ENCODE data around the gene NCKAP1.
"Not testable (repeated sequence)": the region's sequence is repeated elsewhere in the genome, so short reads cannot be mapped to it uniquely, and the experiment has no call there.

The NCKAP1 gene

DNA sequence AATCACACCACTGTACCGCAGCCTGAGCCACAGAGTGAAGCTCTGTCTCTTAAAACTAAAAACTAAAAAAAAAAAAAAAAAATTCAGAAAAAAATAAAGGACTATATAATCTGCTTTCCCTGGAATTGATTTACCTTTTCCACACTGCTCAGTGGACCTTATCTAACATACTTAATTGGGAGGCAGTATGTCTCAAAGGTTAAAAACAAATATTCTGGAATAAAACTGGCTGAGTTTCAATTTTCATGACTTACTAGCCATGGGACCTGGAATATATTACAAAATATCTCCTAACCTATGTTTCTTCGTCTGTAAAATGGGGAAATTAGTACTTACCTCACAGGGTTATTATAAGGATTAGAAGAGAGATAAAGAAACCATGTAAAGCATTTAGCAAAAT, 11.8 kb downstream of the NCKAP1 start:
- Histone ChIP-seq H3K9ac (ENCODE audit: low read length in 5 of 5) (no peak overlapping the region), H3K27me3 (ENCODE audit: control insufficient read depth in 5 of 5, insufficient read depth in 4 of 5, low read length in 5 of 5) (no peaks in the 10 kb centered on the region), H3K9me3 (ENCODE audit: control insufficient read depth in 5 of 5, low read length in 5 of 5) (no peaks in the 10 kb centered on the region), H3K4me3 (ENCODE audit: low read depth in 1 of 5, low read length in 5 of 5) (no peak overlapping the region), H3K36me3 (ENCODE audit: control insufficient read depth in 5 of 5, insufficient read depth in 5 of 5, low read length in 5 of 5) (peaks cover 0 to 3% (median 0%) of the 10 kb centered on the region in 5 donors), H3K4me1 (ENCODE audit: control insufficient read depth in 5 of 5, insufficient read depth in 5 of 5, low read length in 5 of 5) (peaks cover 2 to 35% (median 23%) of the 10 kb centered on the region in 5 donors), H3K27ac (ENCODE audit: low read depth, low read length) (no peak overlapping the region)

DNA sequence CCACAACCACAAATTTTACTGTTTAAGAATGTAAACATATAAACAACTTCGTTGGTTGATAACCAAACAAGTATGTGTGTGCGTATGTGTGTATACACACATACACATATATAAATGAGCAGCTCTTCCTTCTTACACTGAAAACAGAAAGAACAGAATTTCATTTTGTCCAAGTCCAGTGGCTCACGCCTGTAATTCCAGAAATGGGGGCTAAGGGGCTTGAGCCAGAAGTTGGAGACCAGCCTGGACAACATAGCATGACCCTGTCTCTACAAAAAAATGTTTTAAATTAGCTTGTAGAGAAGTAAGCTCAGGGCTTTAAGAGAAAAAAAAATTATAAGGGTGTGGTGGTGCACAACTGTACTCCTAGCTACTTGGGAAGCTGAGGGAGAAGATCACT, 12.3 kb downstream of the NCKAP1 start:
- Histone ChIP-seq H3K4me1 (ENCODE audit: control insufficient read depth in 5 of 5, insufficient read depth in 5 of 5, low read length in 5 of 5) (peaks cover 2 to 30% (median 20%) of the 10 kb centered on the region in 5 donors), H3K4me3 (ENCODE audit: low read depth in 1 of 5, low read length in 5 of 5) (no peak overlapping the region), H3K27me3 (ENCODE audit: control insufficient read depth in 5 of 5, insufficient read depth in 4 of 5, low read length in 5 of 5) (no peaks in the 10 kb centered on the region), H3K9ac (ENCODE audit: low read length in 5 of 5) (no peak overlapping the region), H3K27ac (ENCODE audit: low read depth, low read length) (peak overlapping the region; percentile 23), H3K36me3 (ENCODE audit: control insufficient read depth in 5 of 5, insufficient read depth in 5 of 5, low read length in 5 of 5) (peaks cover 0 to 4% (median 0%) of the 10 kb centered on the region in 5 donors), H3K9me3 (ENCODE audit: control insufficient read depth in 5 of 5, low read length in 5 of 5) (no peaks in the 10 kb centered on the region)

DNA sequence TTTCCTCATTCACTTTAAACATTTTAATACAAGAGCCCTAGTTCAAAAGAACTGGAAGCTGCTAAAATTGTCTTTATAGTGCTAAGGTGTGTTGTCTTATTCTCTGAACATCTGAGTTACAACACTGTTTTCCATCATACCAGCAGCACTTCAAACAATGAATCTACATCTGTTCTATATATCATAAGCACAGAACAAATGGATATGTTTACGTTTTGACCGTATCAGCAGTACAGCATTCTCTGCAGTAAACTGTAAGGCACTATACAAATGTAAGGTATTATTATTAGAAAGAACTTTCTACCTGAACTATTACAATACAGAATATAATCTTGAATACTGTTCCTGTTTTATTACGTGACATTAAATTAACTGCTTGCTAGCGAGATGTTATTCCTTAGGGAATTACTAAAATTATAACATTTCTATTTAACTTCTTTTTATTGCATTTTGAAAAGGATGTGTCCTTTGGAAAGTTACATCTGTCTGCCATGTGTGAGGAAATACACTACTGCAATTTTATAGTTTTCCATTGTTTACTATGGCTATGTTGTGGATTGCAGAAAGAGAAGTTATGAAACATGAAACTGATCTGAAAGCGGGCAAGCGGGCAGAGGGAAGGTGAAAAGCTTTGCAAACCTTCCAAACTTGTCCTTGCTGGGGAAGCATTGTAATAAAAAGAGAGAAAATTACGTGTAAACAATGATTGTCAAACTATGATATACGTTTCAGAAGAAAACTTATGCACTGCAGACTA, 13.7 kb downstream of the NCKAP1 start:
- no peak overlapping the region for H3K4me3 ChIP-seq (ENCODE audit: low read depth in 1 of 5, low read length in 5 of 5)
- no peak overlapping the region for H3K9ac ChIP-seq (ENCODE audit: low read length in 5 of 5)
- no peaks in the 10 kb centered on the region for H3K9me3 ChIP-seq (ENCODE audit: control insufficient read depth in 5 of 5, low read length in 5 of 5)
- peaks cover 0 to 4% (median 0%) of the 10 kb centered on the region in 5 donors for H3K36me3 ChIP-seq (ENCODE audit: control insufficient read depth in 5 of 5, insufficient read depth in 5 of 5, low read length in 5 of 5)
- no peak overlapping the region for H3K27ac ChIP-seq (ENCODE audit: low read depth, low read length)
- H3K27me3 ChIP-seq (ENCODE audit: control insufficient read depth in 5 of 5, insufficient read depth in 4 of 5, low read length in 5 of 5): no peaks in the 10 kb centered on the region
- H3K4me1 ChIP-seq (ENCODE audit: control insufficient read depth in 5 of 5, insufficient read depth in 5 of 5, low read length in 5 of 5): peaks cover 2 to 28% (median 11%) of the 10 kb centered on the region in 5 donors

DNA sequence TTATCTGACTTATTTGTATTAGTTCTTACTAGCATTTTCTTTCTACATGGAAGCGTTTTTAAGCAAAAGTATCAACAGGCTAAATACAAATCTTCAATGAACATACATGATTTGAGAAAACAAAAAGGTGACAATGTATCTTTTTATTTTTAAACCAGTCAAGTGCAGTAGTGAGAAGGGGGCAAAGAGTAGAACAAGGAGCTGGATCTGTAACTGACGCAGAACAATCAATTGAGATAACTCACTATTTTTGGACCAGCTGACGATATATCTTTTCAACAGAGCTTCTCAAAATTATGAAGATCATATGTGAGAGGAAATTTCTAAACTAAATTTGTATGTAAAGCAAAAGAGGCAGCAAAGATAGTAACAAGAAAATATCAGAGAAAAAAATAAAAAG, 15.5 kb downstream of the NCKAP1 start:
- Histone ChIP-seq H3K27me3 (ENCODE audit: control insufficient read depth in 5 of 5, insufficient read depth in 4 of 5, low read length in 5 of 5) (no peaks in the 10 kb centered on the region), H3K4me3 (ENCODE audit: low read depth in 1 of 5, low read length in 5 of 5) (no peak overlapping the region), H3K4me1 (ENCODE audit: control insufficient read depth in 5 of 5, insufficient read depth in 5 of 5, low read length in 5 of 5) (peaks cover 2 to 22% (median 8%) of the 10 kb centered on the region in 5 donors), H3K9ac (ENCODE audit: low read length in 5 of 5) (no peak overlapping the region), H3K9me3 (ENCODE audit: control insufficient read depth in 5 of 5, low read length in 5 of 5) (no peaks in the 10 kb centered on the region), H3K36me3 (ENCODE audit: control insufficient read depth in 5 of 5, insufficient read depth in 5 of 5, low read length in 5 of 5) (peaks cover 0 to 4% (median 0%) of the 10 kb centered on the region in 5 donors), H3K27ac (ENCODE audit: low read depth, low read length) (no peak overlapping the region)

DNA sequence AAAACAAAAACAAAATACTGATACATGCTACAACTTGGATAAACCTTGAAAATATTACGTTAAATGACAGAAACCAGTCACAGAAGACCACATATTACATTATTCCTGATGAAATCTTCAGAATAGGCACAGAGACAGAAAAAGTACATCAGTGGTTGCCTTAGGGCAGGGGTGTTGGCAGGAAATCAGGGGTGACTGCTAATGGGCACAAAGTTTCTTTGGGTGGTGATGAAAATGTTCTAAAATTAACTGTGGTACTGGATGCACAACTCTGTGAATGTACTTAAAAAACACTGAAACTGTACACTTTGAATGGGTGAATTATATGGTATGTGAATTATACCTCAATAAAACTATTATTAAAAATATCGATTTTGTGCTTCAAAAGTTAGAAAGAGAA, 16.6 kb downstream of the NCKAP1 start:
- Histone ChIP-seq H3K27ac (ENCODE audit: low read depth, low read length) (no peak overlapping the region), H3K9me3 (ENCODE audit: control insufficient read depth in 5 of 5, low read length in 5 of 5) (no peaks in the 10 kb centered on the region), H3K36me3 (ENCODE audit: control insufficient read depth in 5 of 5, insufficient read depth in 5 of 5, low read length in 5 of 5) (peaks cover 0 to 4% (median 3%) of the 10 kb centered on the region in 5 donors), H3K4me1 (ENCODE audit: control insufficient read depth in 5 of 5, insufficient read depth in 5 of 5, low read length in 5 of 5) (peaks cover 2 to 19% (median 8%) of the 10 kb centered on the region in 5 donors), H3K9ac (ENCODE audit: low read length in 5 of 5) (no peak overlapping the region), H3K27me3 (ENCODE audit: control insufficient read depth in 5 of 5, insufficient read depth in 4 of 5, low read length in 5 of 5) (no peaks in the 10 kb centered on the region), H3K4me3 (ENCODE audit: low read depth in 1 of 5, low read length in 5 of 5) (no peak overlapping the region)

DNA sequence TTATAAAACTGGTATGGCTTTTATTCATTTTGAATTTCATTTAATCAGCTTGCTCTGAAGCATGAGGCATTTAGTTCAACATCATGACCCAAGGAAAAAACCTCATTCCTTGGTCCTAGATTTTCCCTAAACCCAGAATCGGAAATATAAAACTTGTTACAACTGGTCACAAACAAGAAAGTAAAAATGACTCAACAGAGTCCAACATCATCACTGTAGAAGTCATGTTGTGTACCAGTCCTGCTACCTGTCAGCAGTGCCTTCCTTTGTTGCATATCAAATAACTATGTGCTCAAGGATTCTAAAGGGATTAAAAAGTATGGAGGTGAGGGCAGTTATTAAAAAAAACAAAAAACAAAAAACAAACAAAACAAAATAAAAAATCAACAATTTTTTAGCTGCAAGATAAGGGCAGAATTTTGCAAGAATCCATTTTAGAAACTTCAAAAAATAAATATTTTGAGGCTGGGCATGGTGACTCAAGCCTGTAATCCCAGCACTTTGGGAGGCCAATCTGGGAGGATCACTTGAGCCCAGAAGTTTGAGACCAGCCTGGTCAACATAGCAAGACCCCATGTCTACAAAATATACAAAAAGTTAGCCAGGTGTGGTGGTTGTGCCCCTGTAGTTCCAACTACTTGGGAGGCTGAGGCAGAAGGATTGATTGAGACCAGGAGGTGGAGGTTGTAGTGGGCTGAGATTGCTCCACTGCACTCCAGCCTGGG, 18.4 kb downstream of the NCKAP1 start:
- no peak overlapping the region for H3K27ac ChIP-seq (ENCODE audit: low read depth, low read length)
- H3K9me3 ChIP-seq (ENCODE audit: control insufficient read depth in 5 of 5, low read length in 5 of 5): no peaks in the 10 kb centered on the region
- peaks cover 0 to 4% (median 3%) of the 10 kb centered on the region in 5 donors for H3K36me3 ChIP-seq (ENCODE audit: control insufficient read depth in 5 of 5, insufficient read depth in 5 of 5, low read length in 5 of 5)
- no peak overlapping the region for H3K4me3 ChIP-seq (ENCODE audit: low read depth in 1 of 5, low read length in 5 of 5)
- H3K9ac ChIP-seq (ENCODE audit: low read length in 5 of 5): no peak overlapping the region
- peaks cover 0 to 12% (median 9%) of the 10 kb centered on the region in 5 donors for H3K4me1 ChIP-seq (ENCODE audit: control insufficient read depth in 5 of 5, insufficient read depth in 5 of 5, low read length in 5 of 5)
- no peaks in the 10 kb centered on the region for H3K27me3 ChIP-seq (ENCODE audit: control insufficient read depth in 5 of 5, insufficient read depth in 4 of 5, low read length in 5 of 5)

DNA sequence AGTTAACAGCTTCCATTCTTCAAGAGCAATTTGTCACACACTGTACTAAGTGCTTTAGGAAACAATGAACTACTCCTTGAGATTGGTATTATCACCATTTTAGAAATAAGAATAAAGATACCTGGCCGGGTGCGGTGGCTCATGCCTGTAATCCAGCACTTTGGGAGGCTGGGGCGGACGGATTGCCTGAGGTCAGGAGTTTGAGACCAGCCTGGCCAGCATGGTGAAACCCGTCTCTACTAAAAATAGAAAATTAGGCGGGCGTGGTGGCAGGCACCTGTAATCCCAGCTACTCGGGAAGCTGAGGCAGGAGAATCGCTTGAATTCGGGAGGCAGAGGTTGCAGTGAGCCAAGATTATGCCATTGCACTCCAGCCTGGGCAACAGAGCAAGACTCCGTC, 20.4 kb downstream of the NCKAP1 start:
- not testable (repeated sequence) for H3K9ac ChIP-seq (ENCODE audit: low read length in 5 of 5); H3K9me3 ChIP-seq (ENCODE audit: control insufficient read depth in 5 of 5, low read length in 5 of 5); H3K4me3 ChIP-seq (ENCODE audit: low read depth in 1 of 5, low read length in 5 of 5); H3K27ac ChIP-seq (ENCODE audit: low read depth, low read length); H3K27me3 ChIP-seq (ENCODE audit: control insufficient read depth in 5 of 5, insufficient read depth in 4 of 5, low read length in 5 of 5); H3K36me3 ChIP-seq (ENCODE audit: control insufficient read depth in 5 of 5, insufficient read depth in 5 of 5, low read length in 5 of 5); H3K4me1 ChIP-seq (ENCODE audit: control insufficient read depth in 5 of 5, insufficient read depth in 5 of 5, low read length in 5 of 5)

DNA sequence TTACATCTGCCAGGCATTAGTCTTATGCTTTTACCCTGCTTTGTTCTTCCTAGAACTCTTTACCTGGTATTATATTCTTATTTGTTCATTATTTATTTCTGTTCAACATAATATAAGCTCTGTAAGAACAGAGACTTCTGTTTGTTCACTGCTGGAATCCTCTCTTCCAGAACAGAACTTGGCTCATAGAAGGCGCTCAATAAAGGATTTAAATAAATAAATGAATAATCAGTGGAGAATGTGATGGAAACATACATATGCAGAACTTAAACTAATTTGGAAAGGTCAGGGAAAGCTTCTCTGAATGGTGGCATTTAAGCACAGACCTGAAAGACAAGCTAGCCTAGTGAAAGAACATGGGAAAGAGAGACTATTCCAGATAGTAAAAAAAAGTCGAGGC, 24.3 kb downstream of the NCKAP1 start:
- no peak overlapping the region for H3K4me3 ChIP-seq (ENCODE audit: low read depth in 1 of 5, low read length in 5 of 5)
- peaks cover 0 to 4% (median 0%) of the 10 kb centered on the region in 5 donors for H3K36me3 ChIP-seq (ENCODE audit: control insufficient read depth in 5 of 5, insufficient read depth in 5 of 5, low read length in 5 of 5)
- no peak overlapping the region for H3K9ac ChIP-seq (ENCODE audit: low read length in 5 of 5)
- H3K9me3 ChIP-seq (ENCODE audit: control insufficient read depth in 5 of 5, low read length in 5 of 5): no peaks in the 10 kb centered on the region
- no peaks in the 10 kb centered on the region for H3K27me3 ChIP-seq (ENCODE audit: control insufficient read depth in 5 of 5, insufficient read depth in 4 of 5, low read length in 5 of 5)
- H3K4me1 ChIP-seq (ENCODE audit: control insufficient read depth in 5 of 5, insufficient read depth in 5 of 5, low read length in 5 of 5): peaks cover 0 to 12% (median 0%) of the 10 kb centered on the region in 5 donors
- no peak overlapping the region for H3K27ac ChIP-seq (ENCODE audit: low read depth, low read length)

DNA sequence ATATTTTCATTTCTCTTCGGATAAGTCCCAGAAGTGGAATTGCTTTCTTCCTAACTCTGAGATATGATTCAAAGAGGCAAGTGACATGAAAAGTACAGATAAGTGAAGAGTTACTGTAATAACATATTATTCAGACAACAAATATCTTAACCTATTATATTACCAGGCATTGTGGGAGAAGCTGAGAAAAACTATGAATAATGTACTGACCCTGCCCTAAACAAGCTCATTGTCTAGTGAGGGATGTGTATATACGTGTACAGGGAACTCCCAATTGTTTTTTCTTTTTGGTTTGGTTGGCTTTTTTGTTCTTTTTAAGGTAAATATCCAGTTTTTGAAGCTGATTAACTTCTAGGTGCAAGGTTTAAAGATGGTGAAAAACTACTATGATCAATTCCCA, 26.5 kb downstream of the NCKAP1 start:
- Histone ChIP-seq H3K36me3 (ENCODE audit: control insufficient read depth in 5 of 5, insufficient read depth in 5 of 5, low read length in 5 of 5) (peaks cover 0 to 3% (median 0%) of the 10 kb centered on the region in 5 donors), H3K27ac (ENCODE audit: low read depth, low read length) (no peak overlapping the region), H3K9me3 (ENCODE audit: control insufficient read depth in 5 of 5, low read length in 5 of 5) (no peaks in the 10 kb centered on the region), H3K4me1 (ENCODE audit: control insufficient read depth in 5 of 5, insufficient read depth in 5 of 5, low read length in 5 of 5) (peaks cover 0 to 12% (median 0%) of the 10 kb centered on the region in 5 donors), H3K27me3 (ENCODE audit: control insufficient read depth in 5 of 5, insufficient read depth in 4 of 5, low read length in 5 of 5) (no peaks in the 10 kb centered on the region), H3K4me3 (ENCODE audit: low read depth in 1 of 5, low read length in 5 of 5) (no peak overlapping the region), H3K9ac (ENCODE audit: low read length in 5 of 5) (no peak overlapping the region)

DNA sequence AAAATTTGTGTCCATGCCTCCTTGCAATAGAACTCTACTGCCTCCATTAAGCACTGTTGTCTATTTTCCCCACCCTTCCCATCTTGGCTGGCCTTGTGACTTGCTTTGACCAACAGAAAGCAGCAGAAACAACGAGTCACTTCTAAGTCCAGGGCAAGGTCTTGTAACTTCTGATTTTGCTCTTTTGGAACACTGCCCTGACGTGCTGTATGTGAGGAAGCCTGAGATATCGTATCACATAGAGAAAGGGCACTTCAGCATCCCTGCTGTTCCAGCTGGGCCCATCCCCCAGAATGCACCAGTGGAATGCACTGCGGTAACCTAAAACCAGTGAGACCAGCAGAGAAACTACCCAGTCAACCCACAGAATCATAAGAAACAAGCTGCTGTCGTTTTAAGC, 28.1 kb downstream of the NCKAP1 start:
- peaks cover 0 to 13% (median 0%) of the 10 kb centered on the region in 5 donors for H3K4me1 ChIP-seq (ENCODE audit: control insufficient read depth in 5 of 5, insufficient read depth in 5 of 5, low read length in 5 of 5)
- H3K27ac ChIP-seq (ENCODE audit: low read depth, low read length): no peak overlapping the region
- peaks cover 0 to 3% (median 0%) of the 10 kb centered on the region in 5 donors for H3K36me3 ChIP-seq (ENCODE audit: control insufficient read depth in 5 of 5, insufficient read depth in 5 of 5, low read length in 5 of 5)
- H3K27me3 ChIP-seq (ENCODE audit: control insufficient read depth in 5 of 5, insufficient read depth in 4 of 5, low read length in 5 of 5): no peaks in the 10 kb centered on the region
- H3K9ac ChIP-seq (ENCODE audit: low read length in 5 of 5): no peak overlapping the region
- no peaks in the 10 kb centered on the region for H3K9me3 ChIP-seq (ENCODE audit: control insufficient read depth in 5 of 5, low read length in 5 of 5)
- H3K4me3 ChIP-seq (ENCODE audit: low read depth in 1 of 5, low read length in 5 of 5): no peak overlapping the region

Measured in subcutaneous abdominal adipose tissue (tissue), 5 donors.